ENCODE measurements around the gene CCZ1.
"Not testable (repeated sequence)": the region's sequence is repeated elsewhere in the genome, so short reads cannot be mapped to it uniquely, and the experiment has no call there.

CCZ1 gene

GRCh38 chr7:5898480-5899224 is at the start of gene CCZ1:
Gene CCZ1 (plus strand): TSS chr7:5898733. CDS start chr7:5898800, 67 bp downstream.
- not testable (repeated sequence) for H3K9me3 ChIP-seq (ENCODE audit: insufficient read depth, low read length, severe bottlenecking); H2AFZ ChIP-seq (ENCODE audit: low read depth, low read length); H3K36me3 ChIP-seq (ENCODE audit: insufficient read depth, low read length); H3K79me2 ChIP-seq (ENCODE audit: insufficient read depth, low read length); H3K27me3 ChIP-seq (ENCODE audit: insufficient read depth, low read length, poor library complexity); H4K20me1 ChIP-seq (ENCODE audit: insufficient read depth, low read length)
- peak within 1 kb of the TSS; percentile 56; the same call in 1 of the 2 replicates for H3K27ac ChIP-seq (ENCODE audit: low read length)
- peaks cover 13% of the 10 kb centered on the region for H3K4me1 ChIP-seq (ENCODE audit: insufficient read depth, low read length)
- ATAC-seq (ENCODE audit: insufficient read depth, low read depth), result peak; percentile 95
- DNase-seq, result peak; percentile 63
- peak within 1 kb of the TSS; percentile 56 for H3K4me2 ChIP-seq (ENCODE audit: insufficient read depth, low read length)
- H3K9ac ChIP-seq (ENCODE audit: low read depth, low read length), result peak within 1 kb of the TSS; percentile 57
- peak; percentile 37 for TF ChIP-seq CTCF (IDR thresholded peaks at IDR 0.05; ENCODE audit: borderline replicate concordance, extremely low read depth, low read length, poor library complexity, severe bottlenecking)
- H3K4me3 ChIP-seq (ENCODE audit: low read depth in 1 of 2, low read length in 2 of 2), result peak within 1 kb of the TSS; percentile 25 to 56; a peak in 3 of 4 replicates

DNA sequence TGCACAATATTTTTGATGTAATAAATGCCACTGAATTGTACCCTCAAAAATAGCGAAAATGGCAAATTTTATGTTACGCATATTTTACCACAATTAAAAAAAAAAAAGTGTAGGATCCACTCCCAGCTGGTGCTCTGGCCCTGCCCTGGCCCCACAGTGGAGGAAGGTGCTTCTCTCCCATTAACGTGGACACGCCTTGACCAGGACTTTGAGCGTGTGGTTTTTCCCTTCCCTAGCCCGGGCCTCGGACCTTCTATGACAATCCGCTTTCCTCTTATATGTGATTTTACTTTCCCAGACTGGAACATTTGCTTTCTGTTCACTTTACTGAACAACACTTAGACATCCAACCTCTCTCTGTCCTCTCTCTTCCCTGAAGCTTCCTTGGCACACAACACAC is 47.6 kb upstream of the CCZ1 start:
- H3K9me3 ChIP-seq (ENCODE audit: insufficient read depth, low read length, severe bottlenecking), result no peaks in the 10 kb centered on the region
- no peaks in the 10 kb centered on the region for H4K20me1 ChIP-seq (ENCODE audit: insufficient read depth, low read length)
- H2AFZ ChIP-seq (ENCODE audit: low read depth, low read length), result no peak overlapping the region
- no peaks in the 10 kb centered on the region for H3K79me2 ChIP-seq (ENCODE audit: insufficient read depth, low read length)
- TF ChIP-seq CTCF (IDR thresholded peaks at IDR 0.05; ENCODE audit: borderline replicate concordance, extremely low read depth, low read length, poor library complexity, severe bottlenecking), result no peak
- no peaks in the 10 kb centered on the region for H3K36me3 ChIP-seq (ENCODE audit: insufficient read depth, low read length)
- no peak overlapping the region for H3K9ac ChIP-seq (ENCODE audit: low read depth, low read length)
- DNase-seq (no peak), ATAC-seq (ENCODE audit: insufficient read depth, low read depth) (no peak)
- no peak overlapping the region for H3K4me2 ChIP-seq (ENCODE audit: insufficient read depth, low read length)
- no peaks in the 10 kb centered on the region for H3K4me1 ChIP-seq (ENCODE audit: insufficient read depth, low read length)
- no peak overlapping the region for H3K27ac ChIP-seq (ENCODE audit: low read length)
- H3K27me3 ChIP-seq (ENCODE audit: insufficient read depth, low read length, poor library complexity), result no peaks in the 10 kb centered on the region
- no peak overlapping the region for H3K4me3 ChIP-seq (ENCODE audit: low read depth in 1 of 2, low read length in 2 of 2)

GRCh38 chr7:5854738-5855137 is 43.8 kb upstream of the CCZ1 start:
- no peak for DNase-seq
- Histone ChIP-seq H3K79me2 (ENCODE audit: insufficient read depth, low read length) (no peaks in the 10 kb centered on the region), H2AFZ (ENCODE audit: low read depth, low read length) (no peak overlapping the region), H3K4me2 (ENCODE audit: insufficient read depth, low read length) (no peak overlapping the region), H3K9ac (ENCODE audit: low read depth, low read length) (no peak overlapping the region), H3K4me1 (ENCODE audit: insufficient read depth, low read length) (no peaks in the 10 kb centered on the region; the same call in 1 of the 2 replicates), H4K20me1 (ENCODE audit: insufficient read depth, low read length) (no peaks in the 10 kb centered on the region), H3K36me3 (ENCODE audit: insufficient read depth, low read length) (no peaks in the 10 kb centered on the region), H3K27me3 (ENCODE audit: insufficient read depth, low read length, poor library complexity) (no peaks in the 10 kb centered on the region), H3K4me3 (ENCODE audit: low read depth in 1 of 2, low read length in 2 of 2) (no peak overlapping the region), H3K27ac (ENCODE audit: low read length) (no peak overlapping the region), H3K9me3 (ENCODE audit: insufficient read depth, low read length, severe bottlenecking) (no peaks in the 10 kb centered on the region)
- ATAC-seq (ENCODE audit: insufficient read depth, low read depth), result no peak
- no peak for TF ChIP-seq CTCF (IDR thresholded peaks at IDR 0.05; ENCODE audit: borderline replicate concordance, extremely low read depth, low read length, poor library complexity, severe bottlenecking)
- TF ChIP-seq EZH2 (IDR thresholded peaks at IDR 0.05; ENCODE audit: borderline replicate concordance, low read depth, low read length, severe bottlenecking), result no peak

GRCh38 chr7:5857041-5857575 is 41.4 kb upstream of the CCZ1 start:
- H3K36me3 ChIP-seq (ENCODE audit: insufficient read depth, low read length); H2AFZ ChIP-seq (ENCODE audit: low read depth, low read length); DNase-seq; H3K4me3 ChIP-seq (ENCODE audit: low read depth in 1 of 2, low read length in 2 of 2); H3K9ac ChIP-seq (ENCODE audit: low read depth, low read length); H3K27ac ChIP-seq (ENCODE audit: low read length); ATAC-seq (ENCODE audit: insufficient read depth, low read depth); H3K9me3 ChIP-seq (ENCODE audit: insufficient read depth, low read length, severe bottlenecking); H3K4me1 ChIP-seq (ENCODE audit: insufficient read depth, low read length); H3K79me2 ChIP-seq (ENCODE audit: insufficient read depth, low read length); H4K20me1 ChIP-seq (ENCODE audit: insufficient read depth, low read length); H3K27me3 ChIP-seq (ENCODE audit: insufficient read depth, low read length, poor library complexity); H3K4me2 ChIP-seq (ENCODE audit: insufficient read depth, low read length): not testable (repeated sequence)

DNA sequence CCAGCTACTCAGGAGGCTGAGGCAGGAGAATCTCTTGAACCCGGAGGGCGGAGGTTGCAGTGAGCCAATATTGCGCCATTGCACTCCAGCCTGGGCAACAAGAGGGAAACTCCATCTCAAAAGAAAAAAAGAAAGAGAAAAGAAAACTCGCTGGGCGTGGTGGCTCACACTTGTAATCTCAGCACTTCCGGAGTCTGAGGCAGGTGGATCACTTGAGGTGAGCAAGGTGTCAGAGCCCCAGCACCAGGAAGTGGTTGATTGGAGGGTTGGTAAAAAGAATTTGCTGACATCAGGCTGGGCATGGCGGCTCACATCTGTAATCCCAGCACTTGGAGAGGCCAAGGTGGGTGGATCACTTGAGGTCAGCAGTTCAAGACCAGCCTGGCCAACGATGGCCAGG is 40.0 kb upstream of the CCZ1 start:
- H3K9ac ChIP-seq (ENCODE audit: low read depth, low read length); DNase-seq; H3K4me2 ChIP-seq (ENCODE audit: insufficient read depth, low read length); H3K9me3 ChIP-seq (ENCODE audit: insufficient read depth, low read length, severe bottlenecking); H4K20me1 ChIP-seq (ENCODE audit: insufficient read depth, low read length); H3K27me3 ChIP-seq (ENCODE audit: insufficient read depth, low read length, poor library complexity); H3K4me3 ChIP-seq (ENCODE audit: low read depth in 1 of 2, low read length in 2 of 2); H2AFZ ChIP-seq (ENCODE audit: low read depth, low read length); H3K79me2 ChIP-seq (ENCODE audit: insufficient read depth, low read length); H3K27ac ChIP-seq (ENCODE audit: low read length); ATAC-seq (ENCODE audit: insufficient read depth, low read depth); H3K4me1 ChIP-seq (ENCODE audit: insufficient read depth, low read length); H3K36me3 ChIP-seq (ENCODE audit: insufficient read depth, low read length): not testable (repeated sequence)

- H3K9me3 ChIP-seq (ENCODE audit: insufficient read depth, low read length, severe bottlenecking); H3K27me3 ChIP-seq (ENCODE audit: insufficient read depth, low read length, poor library complexity); H3K4me1 ChIP-seq (ENCODE audit: insufficient read depth, low read length); H3K9ac ChIP-seq (ENCODE audit: low read depth, low read length); DNase-seq; H3K36me3 ChIP-seq (ENCODE audit: insufficient read depth, low read length); H3K4me3 ChIP-seq (ENCODE audit: low read depth in 1 of 2, low read length in 2 of 2); H2AFZ ChIP-seq (ENCODE audit: low read depth, low read length); ATAC-seq (ENCODE audit: insufficient read depth, low read depth); H3K4me2 ChIP-seq (ENCODE audit: insufficient read depth, low read length); H3K79me2 ChIP-seq (ENCODE audit: insufficient read depth, low read length); H3K27ac ChIP-seq (ENCODE audit: low read length); H4K20me1 ChIP-seq (ENCODE audit: insufficient read depth, low read length): not testable (repeated sequence)
Observed at GRCh38 chr7:5861281-5861680, 37.3 kb upstream of the CCZ1 start.
